Activated CD8-positive, alpha-beta memory T cell treated with anti-CD3 and anti-CD28 coated beads, Interleukin-2, amount 10 ng/mL, durations not matched to agents 7 days and 5 days (primary cell): ENCODE data around the gene ST3GAL5. TPM values are rescaled to one million over a fixed set of nuclear protein-coding genes. Genes with fewer than 3 reads are reported as not detected.

Source experiments
- ATAC-seq: fragments of 150-1000 bp; cut with Tn5 transposase; one replicate; pipeline ENCODE4 v1.10.0; 2021; ENCODE audit warnings: moderate library complexity
- CTCF ChIA-PET: fragments of 350-600 bp; sonication (Branson Sonifier 250); formaldehyde crosslinking; loops from one replicate; lab custom pipeline; 2021; ENCODE audit warnings: antibody characterized with exemption; lab: Charles Lee
- DNase-seq: peaks from one replicate; pipeline ENCODE4 v3.0.0-alpha.2; 2020
- H3K27ac Mint-ChIP-seq: one replicate; pipeline ENCODE4 v1.8.0; 2021; ENCODE audit warnings: mild to moderate bottlenecking, mixed read lengths
- H3K27me3 Mint-ChIP-seq: one replicate; pipeline ENCODE4 v1.8.0; 2021; ENCODE audit warnings: mixed read lengths
- H3K36me3 Mint-ChIP-seq: one replicate; pipeline ENCODE4 v1.8.0; 2021; ENCODE audit warnings: mild to moderate bottlenecking, mixed read lengths
- H3K4me1 Mint-ChIP-seq: one replicate; pipeline ENCODE4 v1.8.0; 2021; ENCODE audit warnings: mixed read lengths
- H3K4me3 Mint-ChIP-seq: one replicate; pipeline ENCODE4 v1.8.0; 2021; ENCODE audit warnings: mild to moderate bottlenecking, moderate library complexity, mixed read lengths
- H3K9me3 Mint-ChIP-seq: one replicate; pipeline ENCODE4 v1.8.0; 2022; ENCODE audit warnings: low read depth, mixed read lengths
- total RNA-seq, 2 experiments: library from RNA; stranded (reverse); gene quantifications; one replicate each; pipeline ENCODE4 v1.2.3, GENCODE V29; 2021

Gene ST3GAL5
- total RNA-seq, 2 experiments from 2014 or later = 73.9 to 74.0 TPM

DNA sequence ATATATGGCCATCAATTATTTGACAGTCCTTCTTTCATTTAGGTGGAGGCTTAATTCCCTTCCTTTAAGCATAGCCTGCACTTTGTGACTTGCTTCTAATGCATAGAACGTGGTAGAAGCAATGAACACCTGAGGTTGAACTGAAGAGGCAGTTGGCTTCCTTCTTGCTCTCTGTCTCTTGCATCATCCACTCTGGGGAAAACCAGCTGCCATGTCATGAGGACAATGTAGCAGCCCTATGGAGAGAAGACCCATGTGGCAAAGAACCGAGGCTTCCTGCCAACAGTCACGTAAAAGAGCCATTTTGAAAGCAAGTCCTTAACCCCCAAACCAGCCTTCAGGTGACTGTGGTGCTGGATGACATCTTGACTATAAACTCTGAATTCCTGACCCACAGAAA, 88.2 kb downstream of the ST3GAL5 start:
- CTCF ChIA-PET = interaction anchor here (5.0 kb wide), 1 partner anchor 14 kb away, joined by 17 read pairs; no protein-coding TSS in a partner anchor
- no peak for ATAC-seq
- no peak overlapping the region for H3K27ac Mint-ChIP-seq
- no peak for DNase-seq
- H3K4me3 Mint-ChIP-seq = no peak overlapping the region
- H3K4me1 Mint-ChIP-seq = peaks cover 7% of the 10 kb centered on the region
- H3K9me3 Mint-ChIP-seq = no peaks in the 10 kb centered on the region
- no peaks in the 10 kb centered on the region for H3K36me3 Mint-ChIP-seq
- peaks cover 35% of the 10 kb centered on the region for H3K27me3 Mint-ChIP-seq

DNA sequence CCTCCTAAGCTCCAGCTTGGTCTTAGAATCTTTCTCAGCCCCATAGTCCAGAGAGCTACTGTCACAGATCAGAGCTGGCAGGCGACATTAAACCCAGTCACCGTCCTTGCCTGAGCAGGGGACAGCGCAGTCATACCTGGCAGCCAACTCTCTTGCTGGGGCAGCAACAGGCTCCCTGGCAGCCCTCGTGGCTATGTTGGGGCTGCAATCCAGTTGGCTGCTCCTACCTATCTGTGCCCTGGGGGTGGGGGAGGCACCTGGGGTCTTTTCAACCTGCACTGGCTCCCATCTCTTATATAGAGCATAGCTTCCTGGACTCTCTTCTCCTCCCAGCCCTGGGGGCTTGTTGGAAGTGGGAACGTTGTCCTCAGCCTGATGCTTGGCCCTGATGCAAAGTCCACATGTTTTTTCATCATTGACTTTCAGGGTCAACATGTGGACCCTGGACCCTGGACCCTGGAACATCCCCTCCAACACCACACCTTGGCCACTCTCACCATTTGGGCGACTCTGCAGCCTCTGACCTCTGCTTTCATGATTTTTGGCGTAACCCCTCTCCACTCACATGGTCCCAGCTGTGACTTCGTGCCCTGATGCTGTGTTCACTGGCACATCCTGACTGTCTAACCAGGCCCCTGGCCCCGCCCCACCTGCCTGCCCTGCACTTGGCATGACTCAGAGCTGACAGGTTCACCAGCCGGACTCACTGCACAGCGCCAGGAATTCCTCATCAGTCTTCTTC, 89.4 kb downstream of the ST3GAL5 start:
- no peak for DNase-seq

DNA sequence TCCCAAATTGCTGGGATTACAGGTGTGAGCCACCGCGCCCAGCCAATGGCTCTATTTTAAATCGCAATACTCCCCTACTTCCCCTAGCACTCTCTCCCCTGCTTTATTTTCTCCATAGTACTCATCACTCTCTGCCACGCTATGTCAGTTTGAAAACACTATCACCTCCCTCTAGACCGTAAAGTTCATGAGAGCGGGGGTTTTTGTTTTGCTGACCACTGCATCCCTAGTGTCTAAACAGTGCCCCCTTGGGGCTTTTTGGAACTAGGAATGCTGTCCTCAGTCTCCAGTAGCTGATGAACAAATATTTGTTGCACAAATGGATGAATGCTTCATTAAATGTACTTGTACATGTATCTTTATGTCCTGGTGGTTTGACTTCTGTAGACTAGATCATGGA, 90.9 kb downstream of the ST3GAL5 start:
- no peaks in the 10 kb centered on the region for H3K4me1 Mint-ChIP-seq
- DNase-seq = no peak
- H3K4me3 Mint-ChIP-seq = no peak overlapping the region
- H3K36me3 Mint-ChIP-seq = no peaks in the 10 kb centered on the region
- no peak overlapping the region for H3K27ac Mint-ChIP-seq
- ATAC-seq = no peak
- H3K27me3 Mint-ChIP-seq = peaks cover 37% of the 10 kb centered on the region
- CTCF ChIA-PET = no interaction called here
- H3K9me3 Mint-ChIP-seq = no peaks in the 10 kb centered on the region

More for the DNA sequence above, 89.4 kb downstream of the ST3GAL5 start:
- CTCF ChIA-PET = interaction anchor here (5.0 kb wide), 1 partner anchor 16 kb away, joined by 17 read pairs; no protein-coding TSS in a partner anchor
- Mint-ChIP-seq H3K36me3 (no peaks in the 10 kb centered on the region), H3K4me1 (peaks cover under 1% of the 10 kb centered on the region), H3K9me3 (no peaks in the 10 kb centered on the region), H3K27ac (no peak overlapping the region), H3K4me3 (no peak overlapping the region), H3K27me3 (peaks cover 35% of the 10 kb centered on the region)
- ATAC-seq = no peak

DNA sequence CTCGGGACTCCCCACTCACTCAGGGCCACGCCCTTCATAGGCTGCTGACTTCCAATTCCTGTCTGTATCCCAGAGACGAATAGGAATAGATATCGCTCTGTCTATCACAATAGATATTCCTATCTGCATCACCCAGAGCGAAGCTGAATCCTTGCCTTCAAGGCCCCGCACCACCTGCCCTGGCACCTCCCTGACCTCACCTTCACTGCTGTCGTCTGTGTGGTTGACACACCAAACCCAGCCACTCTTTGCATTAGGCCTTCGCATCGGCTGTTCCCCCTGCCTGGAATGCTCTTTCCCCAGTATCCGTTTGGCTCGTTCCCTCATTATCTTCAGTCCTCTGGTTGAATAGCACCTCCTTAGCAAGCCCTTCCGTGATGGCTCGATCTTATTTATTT, 91.5 kb downstream of the ST3GAL5 start:
- Mint-ChIP-seq H3K9me3 (no peaks in the 10 kb centered on the region), H3K4me1 (no peaks in the 10 kb centered on the region), H3K27me3 (peaks cover 43% of the 10 kb centered on the region), H3K36me3 (no peaks in the 10 kb centered on the region), H3K27ac (no peak overlapping the region), H3K4me3 (no peak overlapping the region)
- no peak for DNase-seq
- ATAC-seq = no peak
- CTCF ChIA-PET = no interaction called here

DNA sequence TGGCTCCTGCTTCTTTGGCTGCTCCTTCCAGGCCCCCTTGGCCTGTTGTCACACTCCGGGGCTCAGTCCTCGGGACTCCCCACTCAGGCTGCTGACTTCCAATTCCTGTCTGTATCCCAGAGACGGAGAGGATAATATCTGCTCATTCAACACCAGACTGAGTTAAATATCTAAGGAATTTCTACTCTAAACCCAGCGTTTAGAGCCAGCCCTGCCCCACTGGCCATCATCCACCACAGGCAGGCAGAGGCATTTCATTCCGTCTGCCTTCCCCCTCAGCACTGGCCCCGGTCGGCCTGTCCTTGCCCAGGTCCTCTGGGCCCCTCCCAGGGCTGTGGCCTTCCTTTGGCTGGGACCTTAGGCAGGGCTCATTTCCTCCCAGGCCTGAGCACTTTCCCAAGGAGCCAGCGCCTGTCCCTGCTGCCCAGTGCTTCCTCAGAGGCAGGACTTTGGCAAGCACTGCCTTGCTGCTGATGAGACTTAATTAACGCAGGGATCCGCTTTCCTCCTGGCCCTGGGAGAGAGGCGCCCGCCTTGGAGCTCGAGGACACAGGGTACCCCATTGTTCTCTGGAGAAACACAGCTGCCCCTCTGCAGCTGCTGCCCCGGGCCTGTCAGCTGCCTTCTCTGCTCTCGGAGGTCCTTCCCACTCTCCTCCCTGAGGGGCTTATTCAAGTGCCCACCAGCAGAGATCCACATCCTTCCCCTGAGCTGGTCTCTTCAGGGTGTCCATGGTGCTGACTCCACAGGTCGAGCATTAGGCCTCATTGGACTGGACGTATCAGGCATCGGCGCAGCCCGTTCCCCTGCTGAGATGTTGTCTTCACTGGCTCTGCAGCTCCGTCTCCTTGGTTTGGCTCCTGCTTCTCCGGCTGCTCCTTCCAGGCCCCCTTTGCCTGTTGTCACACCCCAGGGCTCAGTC, 92.2 kb downstream of the ST3GAL5 start:
- Mint-ChIP-seq H3K27me3 (peaks cover 41% of the 10 kb centered on the region), H3K4me3 (no peak overlapping the region), H3K27ac (no peak overlapping the region), H3K4me1 (no peaks in the 10 kb centered on the region), H3K36me3 (no peaks in the 10 kb centered on the region), H3K9me3 (no peaks in the 10 kb centered on the region)
- no peak for DNase-seq
- no peak for ATAC-seq
- CTCF ChIA-PET = no interaction called here

DNA sequence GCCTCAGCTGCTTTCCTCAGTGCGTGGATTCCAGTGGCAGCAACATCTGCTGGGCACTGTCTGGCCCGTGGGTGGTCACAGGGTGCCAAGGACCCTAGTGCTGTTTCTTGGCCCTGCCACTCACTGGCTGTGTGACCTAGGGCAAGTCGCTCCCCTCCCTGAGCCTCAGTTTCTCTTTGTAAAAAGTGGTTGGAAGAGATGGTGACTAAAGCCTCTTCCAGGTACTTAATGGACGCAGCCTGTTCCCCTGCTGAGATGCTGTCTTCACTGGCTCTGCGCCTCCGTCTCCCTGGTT, 92.8 kb downstream of the ST3GAL5 start:
- CTCF ChIA-PET = no interaction called here
- no peak overlapping the region for H3K27ac Mint-ChIP-seq
- H3K9me3 Mint-ChIP-seq = no peaks in the 10 kb centered on the region
- no peaks in the 10 kb centered on the region for H3K36me3 Mint-ChIP-seq
- peaks cover 46% of the 10 kb centered on the region for H3K27me3 Mint-ChIP-seq
- ATAC-seq (no peak), DNase-seq (no peak)
- H3K4me1 Mint-ChIP-seq = no peaks in the 10 kb centered on the region
- no peak overlapping the region for H3K4me3 Mint-ChIP-seq

DNA sequence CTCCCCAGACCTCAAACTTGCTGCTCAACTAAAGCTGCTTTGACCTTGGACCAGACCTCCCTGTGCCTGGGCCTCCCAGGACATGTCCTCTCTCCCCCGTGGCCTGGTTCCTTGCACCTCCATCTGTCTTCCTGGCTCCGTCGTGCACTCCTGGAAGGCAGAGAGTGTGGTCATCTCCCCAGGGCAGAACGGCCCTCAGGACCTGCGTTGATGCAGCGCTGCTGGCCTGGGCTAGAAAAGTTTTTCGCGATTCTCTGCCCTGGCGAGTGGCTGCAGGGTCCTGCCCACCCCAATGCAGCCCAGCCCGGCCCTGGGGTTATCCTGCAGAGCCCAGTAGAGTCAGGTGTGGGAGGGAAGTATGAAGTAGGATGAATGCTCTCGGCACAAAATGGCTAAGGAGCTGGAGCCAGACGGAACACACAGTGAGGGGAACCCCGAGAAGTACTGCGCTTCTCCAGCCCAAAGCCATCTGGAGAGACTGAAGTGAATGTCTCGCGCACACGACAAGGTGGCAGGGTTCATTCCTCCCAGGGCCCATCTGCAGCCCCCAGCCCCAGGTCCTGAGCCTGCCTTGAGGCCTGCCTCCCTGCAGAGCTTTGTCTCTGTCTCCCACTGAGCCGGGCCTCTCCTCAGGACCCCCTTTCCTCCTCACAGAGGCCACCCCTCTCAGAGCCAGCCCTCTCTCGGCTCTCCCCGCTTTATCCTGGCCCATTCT, 93.3 kb downstream of the ST3GAL5 start:
- no peaks in the 10 kb centered on the region for H3K9me3 Mint-ChIP-seq
- no peak overlapping the region for H3K27ac Mint-ChIP-seq
- no peaks in the 10 kb centered on the region for H3K36me3 Mint-ChIP-seq
- CTCF ChIA-PET = interaction anchor here (1.1 kb wide), 1 partner anchor 67 kb away, joined by 3 read pairs; no protein-coding TSS in a partner anchor
- ATAC-seq (no peak), DNase-seq (no peak)
- H3K4me3 Mint-ChIP-seq = no peak overlapping the region
- no peaks in the 10 kb centered on the region for H3K4me1 Mint-ChIP-seq
- H3K27me3 Mint-ChIP-seq = peaks cover 48% of the 10 kb centered on the region

DNA sequence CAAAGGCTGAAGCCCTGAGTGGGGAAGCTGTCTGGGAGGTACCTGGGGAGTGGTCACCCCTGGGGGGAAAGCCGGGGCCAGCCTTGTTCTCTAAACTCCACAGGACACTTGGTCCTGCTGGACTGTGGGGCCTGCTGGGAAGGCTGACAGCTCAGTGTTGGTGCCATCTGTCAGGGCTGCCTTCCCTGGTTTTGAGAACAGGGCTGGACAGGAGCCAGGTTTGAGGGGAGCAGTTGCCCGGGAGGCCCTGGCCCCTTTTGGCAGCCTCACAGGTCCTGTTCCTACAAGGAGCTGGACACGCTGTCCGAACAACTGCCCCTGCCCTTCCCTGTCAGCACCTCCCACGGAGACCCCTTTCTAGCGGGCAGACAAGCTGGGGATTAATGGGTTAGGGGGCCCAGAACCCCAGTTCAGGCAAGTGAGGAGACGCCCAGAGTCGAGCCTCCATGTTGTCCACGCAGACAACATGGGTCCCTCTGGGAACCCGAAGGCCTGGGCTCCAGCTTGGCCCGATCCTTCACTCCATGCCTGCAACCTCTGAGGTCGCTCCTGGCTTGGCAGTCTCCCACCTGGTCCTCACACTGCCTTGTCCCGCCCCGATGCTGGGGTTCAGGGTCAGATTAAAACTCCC, 94.2 kb downstream of the ST3GAL5 start:
- Mint-ChIP-seq H3K36me3 (no peaks in the 10 kb centered on the region), H3K4me1 (no peaks in the 10 kb centered on the region), H3K4me3 (no peak overlapping the region), H3K9me3 (no peaks in the 10 kb centered on the region), H3K27me3 (peaks cover 43% of the 10 kb centered on the region), H3K27ac (no peak overlapping the region)
- DNase-seq (no peak), ATAC-seq (no peak)
- CTCF ChIA-PET = interaction anchor here (1.1 kb wide), 2 partner anchors 8 to 66 kb away, joined by 3 read pairs; no protein-coding TSS in a partner anchor

DNA sequence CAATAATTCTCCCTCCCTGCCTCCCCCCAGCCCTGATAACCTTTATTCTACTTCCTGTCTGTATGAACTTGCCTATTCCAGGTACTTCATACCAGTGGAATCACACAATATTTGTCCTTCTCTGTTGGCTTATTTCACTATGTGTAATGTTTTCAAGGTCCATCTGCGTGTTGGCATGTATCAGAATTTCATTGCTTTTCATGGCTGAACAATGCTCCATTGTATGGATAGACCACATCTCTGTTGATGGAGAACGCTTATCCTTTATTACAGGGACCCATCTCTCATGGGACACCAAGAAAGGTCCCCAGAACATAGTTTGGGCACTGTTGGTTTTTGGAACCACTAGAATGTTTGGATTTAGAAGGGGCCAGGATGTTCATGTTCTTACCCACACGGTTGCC, 94.8 kb downstream of the ST3GAL5 start:
- ATAC-seq = no peak
- Mint-ChIP-seq H3K4me3 (no peak overlapping the region), H3K9me3 (no peaks in the 10 kb centered on the region), H3K27me3 (peaks cover 39% of the 10 kb centered on the region), H3K4me1 (no peaks in the 10 kb centered on the region), H3K27ac (no peak overlapping the region), H3K36me3 (no peaks in the 10 kb centered on the region)
- CTCF ChIA-PET = interaction anchor here (1.1 kb wide), 1 partner anchor 9 kb away, joined by 3 read pairs; no protein-coding TSS in a partner anchor
- no peak for DNase-seq

DNA sequence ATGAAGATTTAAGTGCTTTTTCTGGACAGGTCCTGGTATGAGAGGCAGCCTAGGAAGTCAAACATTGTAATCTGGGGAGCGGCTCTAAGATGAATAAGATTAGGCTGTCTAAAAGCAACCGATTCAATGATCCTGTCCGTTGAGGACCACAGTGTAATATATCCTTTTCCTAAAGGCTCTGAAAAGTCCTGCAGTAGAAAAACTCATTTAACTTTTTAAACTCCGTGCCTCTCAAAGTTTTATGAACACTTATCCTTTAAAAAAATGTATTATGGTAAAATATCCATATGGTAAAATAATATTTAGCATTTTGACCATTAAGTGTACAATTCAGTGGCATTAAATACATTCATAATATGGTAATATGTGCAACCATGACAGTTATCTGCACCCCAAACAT, 95.2 kb downstream of the ST3GAL5 start:
- H3K27ac Mint-ChIP-seq = no peak overlapping the region
- H3K36me3 Mint-ChIP-seq = no peaks in the 10 kb centered on the region
- no peaks in the 10 kb centered on the region for H3K9me3 Mint-ChIP-seq
- no peak for DNase-seq
- CTCF ChIA-PET = no interaction called here
- H3K4me3 Mint-ChIP-seq = no peak overlapping the region
- peaks cover 35% of the 10 kb centered on the region for H3K27me3 Mint-ChIP-seq
- H3K4me1 Mint-ChIP-seq = no peaks in the 10 kb centered on the region
- ATAC-seq = no peak

DNA sequence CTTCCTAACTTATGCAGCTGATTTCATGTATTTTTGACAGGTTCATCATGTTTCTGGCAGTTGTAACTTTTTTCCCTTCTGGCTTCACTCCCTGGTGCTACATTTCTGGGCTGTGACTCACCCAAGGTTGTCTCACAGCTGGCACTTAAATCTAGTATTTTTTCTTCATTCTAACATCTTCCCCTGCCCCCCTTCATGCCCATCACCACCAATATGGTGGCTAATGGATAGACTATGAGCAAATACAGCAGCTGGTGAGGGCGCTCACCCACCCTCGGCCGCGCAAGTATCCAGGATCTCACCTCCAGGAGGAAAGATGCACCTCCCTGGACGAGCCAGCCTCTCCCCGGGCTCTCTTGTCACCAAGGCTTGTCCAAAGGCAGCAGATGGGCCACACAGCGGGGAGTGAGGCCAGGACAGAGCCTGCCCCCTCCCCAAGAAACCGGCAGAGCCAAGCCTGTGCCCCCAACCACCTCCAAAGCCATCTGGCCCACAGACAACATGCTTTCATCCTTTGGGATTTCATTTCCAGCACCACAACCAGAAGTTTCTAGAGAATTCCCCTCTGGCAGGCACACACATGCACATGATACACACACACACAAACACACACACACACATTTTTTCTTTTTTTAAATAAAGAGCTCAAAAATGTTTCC, 95.9 kb downstream of the ST3GAL5 start:
- no peak overlapping the region for H3K4me3 Mint-ChIP-seq
- H3K9me3 Mint-ChIP-seq = no peaks in the 10 kb centered on the region
- no peaks in the 10 kb centered on the region for H3K36me3 Mint-ChIP-seq
- CTCF ChIA-PET = no interaction called here
- ATAC-seq (no peak), DNase-seq (no peak)
- H3K27me3 Mint-ChIP-seq = peaks cover 29% of the 10 kb centered on the region
- no peaks in the 10 kb centered on the region for H3K4me1 Mint-ChIP-seq
- no peak overlapping the region for H3K27ac Mint-ChIP-seq

DNA sequence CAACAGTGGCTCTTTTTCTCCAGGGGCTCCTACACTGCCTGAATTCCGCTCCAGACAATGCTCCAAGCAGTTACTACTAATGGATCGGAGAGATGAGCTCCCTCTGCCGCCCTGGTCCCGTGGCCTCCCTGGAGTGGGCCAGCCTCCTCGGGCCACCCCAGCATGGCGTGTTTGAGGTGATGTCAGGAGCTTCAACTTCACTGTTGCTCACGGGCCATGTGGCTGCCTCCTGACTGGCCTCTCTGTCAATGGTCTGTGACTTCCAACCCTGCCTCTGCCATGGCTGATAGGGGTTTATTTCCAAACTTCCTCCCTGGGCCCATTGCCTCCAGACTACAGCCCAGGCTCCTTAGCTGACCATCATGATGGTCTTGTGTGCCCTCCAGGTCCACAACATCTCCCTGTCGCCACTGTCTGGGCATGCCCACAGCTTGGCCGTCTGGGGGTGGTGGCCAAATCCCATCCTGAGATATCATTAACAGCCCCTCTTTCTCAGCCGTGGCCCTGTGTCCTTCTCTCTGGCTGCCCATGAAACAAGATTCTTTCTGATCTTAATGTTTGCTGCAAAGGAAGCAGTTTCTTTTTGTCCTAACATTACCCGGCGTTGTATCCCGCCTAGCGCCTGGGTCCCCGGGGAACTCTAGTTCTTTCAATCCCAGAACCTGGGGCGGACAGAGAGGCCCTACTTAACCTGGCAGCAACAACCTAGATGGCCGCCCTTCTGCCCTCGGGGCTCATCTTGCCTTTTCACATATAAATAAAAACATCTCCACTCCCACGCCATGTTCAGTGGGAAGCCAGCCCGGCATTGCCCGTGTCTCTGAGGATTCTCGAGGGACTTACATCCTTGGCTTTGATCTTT, 96.9 kb downstream of the ST3GAL5 start:
- H3K36me3 Mint-ChIP-seq = no peaks in the 10 kb centered on the region
- H3K4me3 Mint-ChIP-seq = no peak overlapping the region
- H3K9me3 Mint-ChIP-seq = no peaks in the 10 kb centered on the region
- H3K27me3 Mint-ChIP-seq = peaks cover 24% of the 10 kb centered on the region
- no peak overlapping the region for H3K27ac Mint-ChIP-seq
- no peak for DNase-seq
- ATAC-seq = no peak
- CTCF ChIA-PET = no interaction called here
- no peaks in the 10 kb centered on the region for H3K4me1 Mint-ChIP-seq
